Transverse colon (tissue), 3 donors: ENCODE data around the gene PCNT.

Experiments used
- POLR2A ChIP-seq: fragments of 450-650 bp; IDR thresholded peaks from one replicate; pipeline ENCODE4 v1.6.1; 2016; ENCODE audit warnings: antibody characterized with exemption, mild to moderate bottlenecking, moderate library complexity
- POLR2AphosphoS5 ChIP-seq, 3 donors: sonication (generic); formaldehyde crosslinking; IDR thresholded peaks; one replicate each; pipeline ENCODE4 v1.6.1; 2016; ENCODE audit warnings: antibody characterized with exemption in 3 of 3

DNA sequence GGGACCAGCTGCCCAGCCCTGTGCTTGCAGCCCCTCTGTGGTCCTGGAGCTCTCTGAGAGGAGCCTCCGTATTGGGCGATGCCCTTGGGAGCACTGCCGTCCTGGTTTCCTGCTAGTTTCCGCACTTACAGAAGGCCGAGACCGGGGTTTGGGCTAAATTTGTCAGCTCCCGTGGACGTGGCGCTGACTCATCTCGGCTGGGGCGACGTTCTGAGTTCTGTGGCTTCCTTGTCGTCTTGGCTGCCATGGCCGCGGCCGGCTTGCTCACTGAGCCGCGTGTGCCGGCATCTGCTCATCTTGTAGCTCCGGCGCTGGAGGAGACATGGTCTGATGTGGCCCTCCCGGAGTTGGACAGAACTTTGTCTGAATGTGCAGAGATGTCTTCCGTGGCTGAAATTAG lies 64.9 kb downstream of the PCNT start:
- TF ChIP-seq POLR2A (no peak), POLR2AphosphoS5 (IDR thresholded peaks at IDR 0.05) (no peak)
